ENCODE results near the gene KCNIP4. TPM values are rescaled to one million over a fixed set of nuclear protein-coding genes. Genes with fewer than 3 reads are reported as not detected.

Gene KCNIP4
- total and polyA plus RNA-seq, 7 donors: 0.03 TPM; not detected in 6

GRCh38 chr4:21134994-21135393, 813.6 kb downstream of the KCNIP4 start:
- Histone ChIP-seq H3K36me3 (ENCODE audit: insufficient read depth in 1 of 2, low read depth in 1 of 2) (no peaks in the 10 kb centered on the region), H3K27me3 (ENCODE audit: insufficient read depth in 3 of 3, low read length in 2 of 3) (no peaks in the 10 kb centered on the region), H3K4me1 (no peaks in the 10 kb centered on the region), H3K4me3 (no peak overlapping the region), H3K9me3 (no peaks in the 10 kb centered on the region), H3K27ac (no peak overlapping the region)
- intact Hi-C loops (cut with DNase I): loop anchor here in 1 of 2 donors (2.0 kb wide), 1 partner anchor 360 kb away; no protein-coding TSS in a partner anchor
- no peak for ATAC-seq
- WGBS, 3 donors: 84 to 92% (median 87%) methylated on average over 2 of the region's 2 CpGs
- no peak for TF ChIP-seq CTCF (IDR thresholded peaks at IDR 0.05)
- no peak for DNase-seq

- intact Hi-C loops (cut with DNase I): no loop called here
- no peak overlapping the region for H3K4me3 ChIP-seq
- H3K4me1 ChIP-seq: no peaks in the 10 kb centered on the region
- DNase-seq (no peak), ATAC-seq (no peak)
- no peaks in the 10 kb centered on the region for H3K27me3 ChIP-seq (ENCODE audit: insufficient read depth in 3 of 3, low read length in 2 of 3)
- no peaks in the 10 kb centered on the region for H3K36me3 ChIP-seq (ENCODE audit: insufficient read depth in 1 of 2, low read depth in 1 of 2)
- TF ChIP-seq CTCF (IDR thresholded peaks at IDR 0.05): no peak
- no peak overlapping the region for H3K27ac ChIP-seq
- H3K9me3 ChIP-seq: no peaks in the 10 kb centered on the region
Measured at GRCh38 chr4:21130606-21131005, 818.0 kb downstream of the KCNIP4 start.

DNA sequence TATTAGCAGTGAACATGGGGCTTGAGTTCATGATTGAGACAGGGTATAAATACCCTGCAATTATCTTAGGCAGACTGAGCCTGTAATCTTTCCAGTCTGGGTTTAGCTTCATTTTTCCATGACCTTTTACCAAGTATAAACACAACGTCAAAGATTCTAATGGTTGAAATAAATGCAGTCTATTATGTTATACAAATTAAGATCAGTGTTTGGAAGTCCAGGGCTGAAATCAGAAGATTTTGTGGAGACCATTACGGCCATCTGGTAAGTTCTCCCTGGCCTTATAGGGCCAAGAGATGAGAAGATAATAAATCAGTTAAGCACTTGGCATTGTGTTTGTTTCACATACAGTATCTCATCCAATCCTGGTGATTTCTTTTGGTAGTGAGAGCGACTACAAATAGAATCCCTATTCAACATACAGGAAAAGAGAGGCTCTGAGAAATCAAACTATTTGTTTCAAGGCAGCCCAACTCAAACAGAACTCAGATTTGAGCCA, 822.5 kb downstream of the KCNIP4 start:
- Histone ChIP-seq H3K9me3 (no peaks in the 10 kb centered on the region), H3K36me3 (ENCODE audit: insufficient read depth in 1 of 2, low read depth in 1 of 2) (no peaks in the 10 kb centered on the region), H3K27me3 (ENCODE audit: insufficient read depth in 3 of 3, low read length in 2 of 3) (no peaks in the 10 kb centered on the region), H3K27ac (no peak overlapping the region), H3K4me1 (no peaks in the 10 kb centered on the region), H3K4me3 (no peak overlapping the region)
- DNase-seq (no peak), ATAC-seq (no peak)
- WGBS, 3 donors: 51 to 71% (median 67%) methylated on average over 3 of the region's 3 CpGs
- intact Hi-C loops (cut with DNase I): no loop called here
- TF ChIP-seq CTCF (IDR thresholded peaks at IDR 0.05): no peak

DNA sequence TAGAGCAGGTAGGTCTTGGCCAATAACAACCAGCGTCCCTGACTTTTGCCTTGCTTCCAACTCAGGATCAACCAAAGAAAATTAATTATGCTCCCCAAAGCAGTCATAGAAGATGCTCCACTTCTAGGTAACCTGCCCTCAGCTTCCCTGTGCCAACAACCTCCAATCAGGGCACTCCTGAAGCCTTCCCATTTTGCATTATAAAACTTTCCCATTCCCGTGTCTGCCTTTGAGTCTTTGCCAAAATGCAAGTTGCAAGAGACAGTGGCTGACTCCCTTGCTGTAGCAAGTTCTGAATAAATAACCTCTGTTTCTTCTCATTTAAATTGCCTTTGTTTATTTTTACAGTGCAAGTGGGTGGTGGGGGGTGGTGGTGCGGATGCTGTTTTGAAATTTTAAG, 830.3 kb downstream of the KCNIP4 start:
- no peak for ATAC-seq
- Histone ChIP-seq H3K9me3 (no peaks in the 10 kb centered on the region), H3K27me3 (ENCODE audit: insufficient read depth in 3 of 3, low read length in 2 of 3) (no peaks in the 10 kb centered on the region), H3K36me3 (ENCODE audit: insufficient read depth in 1 of 2, low read depth in 1 of 2) (no peaks in the 10 kb centered on the region), H3K4me1 (no peaks in the 10 kb centered on the region), H3K4me3 (no peak overlapping the region), H3K27ac (no peak overlapping the region)
- TF ChIP-seq CTCF (IDR thresholded peaks at IDR 0.05): no peak
- 40 to 45% (median 43%) methylated on average over 3 of the region's 3 CpGs for WGBS, 3 donors
- DNase-seq: no peak
- intact Hi-C loops (cut with DNase I): no loop called here

- ATAC-seq (no peak), DNase-seq (no peak)
- no peaks in the 10 kb centered on the region for H3K9me3 ChIP-seq
- no peaks in the 10 kb centered on the region for H3K4me1 ChIP-seq
- H3K36me3 ChIP-seq (ENCODE audit: insufficient read depth in 1 of 2, low read depth in 1 of 2): no peaks in the 10 kb centered on the region
- no peak overlapping the region for H3K4me3 ChIP-seq
- intact Hi-C loops (cut with DNase I): no loop called here
- no peaks in the 10 kb centered on the region for H3K27me3 ChIP-seq (ENCODE audit: insufficient read depth in 3 of 3, low read length in 2 of 3)
- no peak overlapping the region for H3K27ac ChIP-seq
- no peak for TF ChIP-seq CTCF (IDR thresholded peaks at IDR 0.05)
- 36 to 50% (median 38%) methylated on average over 7 of the region's 7 CpGs for WGBS, 3 donors
Measured at GRCh38 chr4:21117541-21118180, 830.9 kb downstream of the KCNIP4 start.

Data from psoas muscle (tissue), 8 donors.